HAP-1 (cell line): ENCODE measurements around the gene BMI1.

Source experiments
- DNase-seq, 2 experiments: peaks; one replicate each; pipeline ENCODE4 v3.0.0-alpha.2; 2016 to 2020; ENCODE audit warnings: low spot score in 2 of 2
- H3K27me3 ChIP-seq: fragments of 250-450 bp; sonication (Bioruptor Pico); 2 replicates; pipeline ENCODE4 v1.5.1; 2020; ENCODE audit warnings: low read depth, mild to moderate bottlenecking, moderate library complexity
- H3K36me3 ChIP-seq: fragments of 250-450 bp; sonication (Bioruptor Pico); replicated peaks from 2 replicates; pipeline ENCODE4 v1.5.1; 2020; ENCODE audit warnings: mild to moderate bottlenecking
- H3K4me1 ChIP-seq: fragments of 250-450 bp; sonication (Bioruptor Pico); 2 replicates; pipeline ENCODE4 v1.5.1; 2020; ENCODE audit warnings: mild to moderate bottlenecking
- H3K4me3 ChIP-seq: fragments of 250-450 bp; sonication (Bioruptor Pico); 2 replicates; pipeline ENCODE4 v1.5.1; 2020; ENCODE audit warnings: mild to moderate bottlenecking, moderate library complexity
- H3K9me3 ChIP-seq: fragments of 250-450 bp; sonication (Bioruptor Pico); 2 replicates; pipeline ENCODE4 v1.5.1; 2020; ENCODE audit warnings: mild to moderate bottlenecking, moderate library complexity
- in situ Hi-C: fragments of 300-500 bp; cut with MboI; formaldehyde crosslinking; loops from 3 replicates; pipeline ENCODE4 v1.14.3; 2020; ENCODE audit warnings: low sequenced_read_pairs, inconsistent platforms, mixed read lengths

Gene BMI1

GRCh38 chr10:22338185-22338900 is 17.4 kb downstream of the BMI1 start:
- in situ Hi-C loops: no loop called here
- H3K27me3 ChIP-seq: peaks cover 33% of the 10 kb centered on the region
- no peaks in the 10 kb centered on the region for H3K36me3 ChIP-seq
- no peaks in the 10 kb centered on the region for H3K9me3 ChIP-seq
- H3K4me3 ChIP-seq: no peak overlapping the region
- DNase-seq: peak; percentile 59 to 92
- peaks cover 41% of the 10 kb centered on the region for H3K4me1 ChIP-seq

- Histone ChIP-seq H3K4me3 (no peak overlapping the region), H3K36me3 (no peaks in the 10 kb centered on the region), H3K4me1 (peaks cover 45% of the 10 kb centered on the region), H3K9me3 (no peaks in the 10 kb centered on the region), H3K27me3 (peaks cover 36% of the 10 kb centered on the region)
- DNase-seq: no peak
- in situ Hi-C loops: no loop called here
These were observed 18.0 kb downstream of the BMI1 start for GRCh38 chr10:22338931-22339330.

GRCh38 chr10:22339761-22340328 is 18.9 kb downstream of the BMI1 start:
- Histone ChIP-seq H3K4me1 (peaks cover 45% of the 10 kb centered on the region), H3K4me3 (peak overlapping the region; percentile 57), H3K9me3 (no peaks in the 10 kb centered on the region), H3K27me3 (peaks cover 44% of the 10 kb centered on the region), H3K36me3 (no peaks in the 10 kb centered on the region)
- DNase-seq: peak in 1 of 2 experiments; percentile 14
- in situ Hi-C loops: no loop called here

GRCh38 chr10:22340329-22341189 is 19.7 kb downstream of the BMI1 start:
- no peaks in the 10 kb centered on the region for H3K9me3 ChIP-seq
- peaks cover 45% of the 10 kb centered on the region for H3K4me1 ChIP-seq
- peak; percentile 65 to 80 for DNase-seq
- no peaks in the 10 kb centered on the region for H3K36me3 ChIP-seq
- peaks cover 44% of the 10 kb centered on the region for H3K27me3 ChIP-seq
- in situ Hi-C loops: no loop called here
- peak overlapping the region; percentile 57 for H3K4me3 ChIP-seq

- Histone ChIP-seq H3K4me3 (peak overlapping the region; percentile 57), H3K36me3 (no peaks in the 10 kb centered on the region), H3K9me3 (no peaks in the 10 kb centered on the region), H3K4me1 (peaks cover 45% of the 10 kb centered on the region), H3K27me3 (peaks cover 44% of the 10 kb centered on the region)
- DNase-seq: no peak
- in situ Hi-C loops: no loop called here
These were observed 20.5 kb downstream of the BMI1 start for GRCh38 chr10:22341190-22341925.

GRCh38 chr10:22341926-22342196 is 21.0 kb downstream of the BMI1 start:
- H3K36me3 ChIP-seq: no peaks in the 10 kb centered on the region
- no peak overlapping the region for H3K4me3 ChIP-seq
- no peaks in the 10 kb centered on the region for H3K9me3 ChIP-seq
- H3K27me3 ChIP-seq: peaks cover 40% of the 10 kb centered on the region
- H3K4me1 ChIP-seq: peaks cover 45% of the 10 kb centered on the region
- no peak for DNase-seq
- in situ Hi-C loops: no loop called here

GRCh38 chr10:22342421-22342820 is 21.5 kb downstream of the BMI1 start:
- no peak overlapping the region for H3K4me3 ChIP-seq
- no peaks in the 10 kb centered on the region for H3K36me3 ChIP-seq
- no peaks in the 10 kb centered on the region for H3K9me3 ChIP-seq
- DNase-seq: no peak
- in situ Hi-C loops: no loop called here
- peaks cover 34% of the 10 kb centered on the region for H3K27me3 ChIP-seq
- peaks cover 43% of the 10 kb centered on the region for H3K4me1 ChIP-seq

GRCh38 chr10:22343731-22344130 is 22.8 kb downstream of the BMI1 start:
- Histone ChIP-seq H3K4me3 (no peak overlapping the region), H3K9me3 (no peaks in the 10 kb centered on the region), H3K4me1 (peaks cover 33% of the 10 kb centered on the region), H3K36me3 (no peaks in the 10 kb centered on the region), H3K27me3 (peaks cover 28% of the 10 kb centered on the region)
- in situ Hi-C loops: no loop called here
- DNase-seq: no peak

GRCh38 chr10:22344249-22344648 is 23.4 kb downstream of the BMI1 start:
- in situ Hi-C loops: no loop called here
- Histone ChIP-seq H3K4me1 (peaks cover 30% of the 10 kb centered on the region), H3K4me3 (no peak overlapping the region), H3K9me3 (no peaks in the 10 kb centered on the region), H3K36me3 (no peaks in the 10 kb centered on the region), H3K27me3 (peaks cover 23% of the 10 kb centered on the region)
- no peak for DNase-seq

GRCh38 chr10:22344781-22345300 is 23.9 kb downstream of the BMI1 start:
- H3K36me3 ChIP-seq: no peaks in the 10 kb centered on the region
- in situ Hi-C loops: no loop called here
- peaks cover 31% of the 10 kb centered on the region for H3K4me1 ChIP-seq
- H3K9me3 ChIP-seq: no peaks in the 10 kb centered on the region
- DNase-seq: no peak
- peaks cover 17% of the 10 kb centered on the region for H3K27me3 ChIP-seq
- no peak overlapping the region for H3K4me3 ChIP-seq

- Histone ChIP-seq H3K4me3 (no peak within 1 kb of the TSS), H3K9me3 (no peaks in the 10 kb centered on the region), H3K36me3 (no peaks in the 10 kb centered on the region), H3K27me3 (peaks cover 16% of the 10 kb centered on the region), H3K4me1 (peaks cover 35% of the 10 kb centered on the region)
- in situ Hi-C loops: no loop called here
- no peak for DNase-seq
These were observed 24.6 kb downstream of the BMI1 start, which contains the start of gene SPAG6 for GRCh38 chr10:22345301-22346095. Gene SPAG6, plus strand, starts transcription at chr10:22345496. Its CDS starts 116 bp downstream, at chr10:22345612.

GRCh38 chr10:22346096-22346661 is 25.3 kb downstream of the BMI1 start:
- no peaks in the 10 kb centered on the region for H3K36me3 ChIP-seq
- peaks cover 42% of the 10 kb centered on the region for H3K4me1 ChIP-seq
- peaks cover 16% of the 10 kb centered on the region for H3K27me3 ChIP-seq
- no peak for DNase-seq
- H3K4me3 ChIP-seq: no peak overlapping the region
- in situ Hi-C loops: no loop called here
- H3K9me3 ChIP-seq: no peaks in the 10 kb centered on the region
